HL-60 (cell line): ENCODE measurements around the gene CD34.

ENCODE experiments used
- DNase-seq, 2 experiments: peaks; one replicate each; pipeline ENCODE4 v3.0.0-alpha.2; 2010 to 2020; ENCODE audit warnings: low read depth in 1 of 2, low spot score in 1 of 2
- H3K27ac ChIP-seq: fragments of 250-450 bp; sonication (Bioruptor Pico); replicated peaks from 2 replicates; pipeline ENCODE4 v1.5.1; 2020; ENCODE audit warnings: mild to moderate bottlenecking, moderate library complexity
- H3K27me3 ChIP-seq: fragments of 250-450 bp; sonication (Bioruptor Pico); 2 replicates; pipeline ENCODE4 v1.5.1; 2021; ENCODE audit warnings: mild to moderate bottlenecking, moderate library complexity; ENCODE audit not compliant: insufficient read depth, poor library complexity, severe bottlenecking
- H3K4me3 ChIP-seq: replicated peaks from 2 replicates; pipeline ENCODE4 v1.5.1; 2011; ENCODE audit warnings: mild to moderate bottlenecking, control low read depth, low read length; ENCODE audit not compliant: insufficient read depth
- GABPA ChIP-seq: IDR thresholded peaks from 2 replicates; pipeline ENCODE4 v1.6.1; 2012; ENCODE audit warnings: low read depth
- POLR2AphosphoS5 ChIP-seq: IDR thresholded peaks from 2 replicates; pipeline ENCODE4 v1.6.1; 2012; ENCODE audit warnings: low read depth
- SPI1 ChIP-seq: IDR thresholded peaks from 2 replicates; pipeline ENCODE4 v1.6.1; 2012; ENCODE audit warnings: low read depth, mild to moderate bottlenecking, borderline replicate concordance
- TF ChIP-seq, protein P1 (sequence below): IDR thresholded peaks from 2 replicates; pipeline ENCODE4 v1.6.1; 2012; ENCODE audit warnings: low read depth; ENCODE audit not compliant: insufficient replicate concordance
- TF ChIP-seq, protein P2 (sequence below): IDR thresholded peaks from one replicate; pipeline ENCODE4 v1.5.1; 2011; ENCODE audit warnings: low read length, control low read depth, inconsistent platforms; ENCODE audit not compliant: insufficient read depth

Gene CD34

DNA sequence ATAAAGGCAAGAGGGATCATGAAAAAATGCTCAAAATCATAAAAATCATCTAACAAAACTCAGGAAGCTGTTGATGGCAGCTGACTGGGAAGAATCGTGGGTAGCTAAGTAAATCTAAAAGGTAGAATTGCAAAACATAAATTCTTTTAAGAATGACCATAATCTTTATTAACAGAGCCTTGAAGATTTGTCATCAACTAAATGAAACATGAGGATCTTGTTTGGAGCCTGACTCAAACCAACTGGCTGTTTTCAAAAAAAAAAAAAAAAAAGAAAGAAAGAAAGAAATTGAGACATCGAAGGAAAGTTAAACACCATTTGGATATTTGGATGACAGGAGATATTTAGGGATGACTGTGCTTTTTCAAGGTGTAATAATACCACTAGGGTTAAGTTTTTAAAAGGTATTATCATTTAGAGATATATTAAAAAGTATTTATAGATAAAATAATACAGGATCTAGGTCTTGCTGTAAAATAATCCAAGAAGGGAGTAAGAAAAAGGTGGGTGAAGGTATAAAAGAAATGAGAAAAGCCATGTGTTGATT lies 48.6 kb downstream of the CD34 start:
- H3K27ac ChIP-seq: peak overlapping the region; percentile 91
- no peaks in the 10 kb centered on the region for H3K27me3 ChIP-seq
- no peak for DNase-seq
- TF ChIP-seq, protein P1, sequence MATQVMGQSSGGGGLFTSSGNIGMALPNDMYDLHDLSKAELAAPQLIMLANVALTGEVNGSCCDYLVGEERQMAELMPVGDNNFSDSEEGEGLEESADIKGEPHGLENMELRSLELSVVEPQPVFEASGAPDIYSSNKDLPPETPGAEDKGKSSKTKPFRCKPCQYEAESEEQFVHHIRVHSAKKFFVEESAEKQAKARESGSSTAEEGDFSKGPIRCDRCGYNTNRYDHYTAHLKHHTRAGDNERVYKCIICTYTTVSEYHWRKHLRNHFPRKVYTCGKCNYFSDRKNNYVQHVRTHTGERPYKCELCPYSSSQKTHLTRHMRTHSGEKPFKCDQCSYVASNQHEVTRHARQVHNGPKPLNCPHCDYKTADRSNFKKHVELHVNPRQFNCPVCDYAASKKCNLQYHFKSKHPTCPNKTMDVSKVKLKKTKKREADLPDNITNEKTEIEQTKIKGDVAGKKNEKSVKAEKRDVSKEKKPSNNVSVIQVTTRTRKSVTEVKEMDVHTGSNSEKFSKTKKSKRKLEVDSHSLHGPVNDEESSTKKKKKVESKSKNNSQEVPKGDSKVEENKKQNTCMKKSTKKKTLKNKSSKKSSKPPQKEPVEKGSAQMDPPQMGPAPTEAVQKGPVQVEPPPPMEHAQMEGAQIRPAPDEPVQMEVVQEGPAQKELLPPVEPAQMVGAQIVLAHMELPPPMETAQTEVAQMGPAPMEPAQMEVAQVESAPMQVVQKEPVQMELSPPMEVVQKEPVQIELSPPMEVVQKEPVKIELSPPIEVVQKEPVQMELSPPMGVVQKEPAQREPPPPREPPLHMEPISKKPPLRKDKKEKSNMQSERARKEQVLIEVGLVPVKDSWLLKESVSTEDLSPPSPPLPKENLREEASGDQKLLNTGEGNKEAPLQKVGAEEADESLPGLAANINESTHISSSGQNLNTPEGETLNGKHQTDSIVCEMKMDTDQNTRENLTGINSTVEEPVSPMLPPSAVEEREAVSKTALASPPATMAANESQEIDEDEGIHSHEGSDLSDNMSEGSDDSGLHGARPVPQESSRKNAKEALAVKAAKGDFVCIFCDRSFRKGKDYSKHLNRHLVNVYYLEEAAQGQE: no peak
- no peak for TF ChIP-seq POLR2AphosphoS5
- TF ChIP-seq SPI1: no peak
- TF ChIP-seq, protein P2, sequence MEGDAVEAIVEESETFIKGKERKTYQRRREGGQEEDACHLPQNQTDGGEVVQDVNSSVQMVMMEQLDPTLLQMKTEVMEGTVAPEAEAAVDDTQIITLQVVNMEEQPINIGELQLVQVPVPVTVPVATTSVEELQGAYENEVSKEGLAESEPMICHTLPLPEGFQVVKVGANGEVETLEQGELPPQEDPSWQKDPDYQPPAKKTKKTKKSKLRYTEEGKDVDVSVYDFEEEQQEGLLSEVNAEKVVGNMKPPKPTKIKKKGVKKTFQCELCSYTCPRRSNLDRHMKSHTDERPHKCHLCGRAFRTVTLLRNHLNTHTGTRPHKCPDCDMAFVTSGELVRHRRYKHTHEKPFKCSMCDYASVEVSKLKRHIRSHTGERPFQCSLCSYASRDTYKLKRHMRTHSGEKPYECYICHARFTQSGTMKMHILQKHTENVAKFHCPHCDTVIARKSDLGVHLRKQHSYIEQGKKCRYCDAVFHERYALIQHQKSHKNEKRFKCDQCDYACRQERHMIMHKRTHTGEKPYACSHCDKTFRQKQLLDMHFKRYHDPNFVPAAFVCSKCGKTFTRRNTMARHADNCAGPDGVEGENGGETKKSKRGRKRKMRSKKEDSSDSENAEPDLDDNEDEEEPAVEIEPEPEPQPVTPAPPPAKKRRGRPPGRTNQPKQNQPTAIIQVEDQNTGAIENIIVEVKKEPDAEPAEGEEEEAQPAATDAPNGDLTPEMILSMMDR: no peak
- no peak for TF ChIP-seq GABPA
- H3K4me3 ChIP-seq: no peak overlapping the region

GRCh38 chr1:207861442-207862177 lies 49.3 kb downstream of the CD34 start:
- peak; percentile 95 for TF ChIP-seq POLR2AphosphoS5
- TF ChIP-seq SPI1: no peak
- H3K27me3 ChIP-seq: no peaks in the 10 kb centered on the region
- peak in 1 of 2 experiments; percentile 83 for DNase-seq
- no peak overlapping the region for H3K4me3 ChIP-seq
- peak overlapping the region; percentile 91 for H3K27ac ChIP-seq

- no peaks in the 10 kb centered on the region for H3K27me3 ChIP-seq
- no peak overlapping the region for H3K4me3 ChIP-seq
- TF ChIP-seq GABPA (no peak), POLR2AphosphoS5 (no peak), SPI1 (no peak)
- TF ChIP-seq, protein P2: no peak
- TF ChIP-seq, protein P1: no peak
- DNase-seq: no peak
- H3K27ac ChIP-seq: peak overlapping the region; percentile 91
These were observed 50.4 kb downstream of the CD34 start for GRCh38 chr1:207860531-207860930.

- TF ChIP-seq GABPA: no peak
- TF ChIP-seq, protein P2: no peak
- TF ChIP-seq, protein P1: no peak
- TF ChIP-seq POLR2AphosphoS5: no peak
- peak; percentile 52 for TF ChIP-seq SPI1
- Histone ChIP-seq H3K4me3 (no peak overlapping the region), H3K27me3 (no peaks in the 10 kb centered on the region), H3K27ac (peak overlapping the region; percentile 21)
- no peak for DNase-seq
These were observed 52.1 kb downstream of the CD34 start for GRCh38 chr1:207858806-207859205.
